SIG-M5 treated with dmso at 0.1 percent for 504 hours (cell line): ENCODE results near the gene FPR1.
A peak's percentile ranks its signal among the peaks of the same experiment; 100 is the strongest.
"Not testable (repeated sequence)": the region's sequence is repeated elsewhere in the genome, so short reads cannot be mapped to it uniquely, and the experiment has no call there.

Source experiments
- DNase-seq: peaks from one replicate; lab custom pipeline; 2025; ENCODE audit not compliant: unreplicated experiment; lab: John Stamatoyannopoulos, UW

The FPR1 gene

GRCh38 chr19:51738523-51738922 is 13.2 kb downstream of the FPR1 start:
- not testable (repeated sequence) for DNase-seq

GRCh38 chr19:51737924-51738323 is 13.8 kb downstream of the FPR1 start:
- DNase-seq = no peak

GRCh38 chr19:51737389-51737788 is 14.3 kb downstream of the FPR1 start:
- DNase-seq = no peak

- peak; percentile 25 for DNase-seq
These were observed 15.8 kb downstream of the FPR1 start for GRCh38 chr19:51735759-51736449.

GRCh38 chr19:51733742-51734522 is 17.7 kb downstream of the FPR1 start:
- no peak for DNase-seq

GRCh38 chr19:51729781-51730180 is 21.9 kb downstream of the FPR1 start:
- no peak for DNase-seq

GRCh38 chr19:51727349-51727880 is 24.3 kb downstream of the FPR1 start:
- DNase-seq = no peak

- no peak for DNase-seq
These were observed 25.6 kb downstream of the FPR1 start for GRCh38 chr19:51726049-51726448.

GRCh38 chr19:51724543-51724942 is 27.1 kb downstream of the FPR1 start:
- DNase-seq = no peak

- no peak for DNase-seq
These were observed 29.2 kb downstream of the FPR1 start for GRCh38 chr19:51722492-51722891.

GRCh38 chr19:51721905-51722304 is 29.8 kb downstream of the FPR1 start:
- DNase-seq = no peak

GRCh38 chr19:51719251-51719988 is 32.3 kb downstream of the FPR1 start:
- DNase-seq = no peak

- no peak for DNase-seq
These were observed 34.8 kb downstream of the FPR1 start for GRCh38 chr19:51716925-51717324.

GRCh38 chr19:51715850-51716249 is 35.8 kb downstream of the FPR1 start:
- no peak for DNase-seq

- no peak for DNase-seq
These were observed 36.8 kb downstream of the FPR1 start for GRCh38 chr19:51714848-51715247.

GRCh38 chr19:51713319-51714285 is 38.1 kb downstream of the FPR1 start:
- no peak for DNase-seq

GRCh38 chr19:51712461-51713081 is 39.1 kb downstream of the FPR1 start:
- DNase-seq = peak; percentile 24

- no peak for DNase-seq
These were observed 40.0 kb downstream of the FPR1 start for GRCh38 chr19:51711702-51712101.

- no peak for DNase-seq
These were observed 41.5 kb downstream of the FPR1 start for GRCh38 chr19:51710163-51710562.

- DNase-seq = no peak
These were observed 42.1 kb downstream of the FPR1 start for GRCh38 chr19:51709575-51709974.
